G401 (cell line): ENCODE results near the gene C16orf54. TPM values are rescaled to one million over a fixed set of nuclear protein-coding genes. Genes with fewer than 3 reads are reported as not detected.
"Not testable (repeated sequence)": the region's sequence is repeated elsewhere in the genome, so short reads cannot be mapped to it uniquely, and the experiment has no call there.

Experiments used
- DNase-seq: peaks from one replicate; pipeline ENCODE4 v3.0.0-alpha.2; 2015; ENCODE audit warnings: low spot score
- in situ Hi-C: cut with HindIII; loops from 2 replicates; pipeline ENCODE4 v1.10.0; 2016; ENCODE audit warnings: low sequenced_read_pairs, mixed read lengths
- total RNA-seq: library from RNA; depleted of rRNA; stranded (reverse); fragments of >200 nt; shearing (Covaris generic); gene quantifications from 2 replicates; pipeline ENCODE4 v1.2.3, GENCODE V29; 2014

C16orf54 gene
- total RNA-seq, 1 experiment from 2014 or later: not detected

GRCh38 chr16:29719063-29719462, 26.7 kb downstream of the C16orf54 start:
- in situ Hi-C loops: no loop called here

GRCh38 chr16:29717113-29717512, 28.7 kb downstream of the C16orf54 start:
- no peak for DNase-seq
- in situ Hi-C loops: no loop called here

More at GRCh38 chr16:29719063-29719462, 26.7 kb downstream of the C16orf54 start:
- no peak for DNase-seq

GRCh38 chr16:29714972-29715371, 30.8 kb downstream of the C16orf54 start:
- in situ Hi-C loops: no loop called here
- DNase-seq: no peak

- no peak for DNase-seq
- in situ Hi-C loops: no loop called here
Observed at GRCh38 chr16:29714396-29714795, 31.4 kb downstream of the C16orf54 start.

DNA sequence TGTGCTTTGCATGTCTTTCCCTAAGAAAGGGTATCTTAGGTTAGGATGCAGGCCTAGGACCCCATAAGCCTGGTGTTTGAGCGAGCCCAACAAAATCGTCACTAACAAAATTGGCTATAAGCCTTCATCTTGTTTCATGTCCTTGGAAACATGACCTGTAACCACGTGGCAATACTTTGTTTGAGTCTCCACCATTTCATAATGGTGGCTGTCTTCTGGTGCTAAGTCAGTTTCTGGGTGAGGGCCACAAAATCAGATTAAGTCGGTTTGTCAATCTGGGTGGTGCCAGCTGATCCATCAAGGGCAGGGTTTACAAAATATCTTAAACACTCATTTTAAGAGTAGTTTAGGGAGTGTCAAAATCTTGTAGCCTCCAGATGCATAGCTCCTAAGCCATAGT, 33.0 kb downstream of the C16orf54 start:
- in situ Hi-C loops: no loop called here
- no peak for DNase-seq

DNA sequence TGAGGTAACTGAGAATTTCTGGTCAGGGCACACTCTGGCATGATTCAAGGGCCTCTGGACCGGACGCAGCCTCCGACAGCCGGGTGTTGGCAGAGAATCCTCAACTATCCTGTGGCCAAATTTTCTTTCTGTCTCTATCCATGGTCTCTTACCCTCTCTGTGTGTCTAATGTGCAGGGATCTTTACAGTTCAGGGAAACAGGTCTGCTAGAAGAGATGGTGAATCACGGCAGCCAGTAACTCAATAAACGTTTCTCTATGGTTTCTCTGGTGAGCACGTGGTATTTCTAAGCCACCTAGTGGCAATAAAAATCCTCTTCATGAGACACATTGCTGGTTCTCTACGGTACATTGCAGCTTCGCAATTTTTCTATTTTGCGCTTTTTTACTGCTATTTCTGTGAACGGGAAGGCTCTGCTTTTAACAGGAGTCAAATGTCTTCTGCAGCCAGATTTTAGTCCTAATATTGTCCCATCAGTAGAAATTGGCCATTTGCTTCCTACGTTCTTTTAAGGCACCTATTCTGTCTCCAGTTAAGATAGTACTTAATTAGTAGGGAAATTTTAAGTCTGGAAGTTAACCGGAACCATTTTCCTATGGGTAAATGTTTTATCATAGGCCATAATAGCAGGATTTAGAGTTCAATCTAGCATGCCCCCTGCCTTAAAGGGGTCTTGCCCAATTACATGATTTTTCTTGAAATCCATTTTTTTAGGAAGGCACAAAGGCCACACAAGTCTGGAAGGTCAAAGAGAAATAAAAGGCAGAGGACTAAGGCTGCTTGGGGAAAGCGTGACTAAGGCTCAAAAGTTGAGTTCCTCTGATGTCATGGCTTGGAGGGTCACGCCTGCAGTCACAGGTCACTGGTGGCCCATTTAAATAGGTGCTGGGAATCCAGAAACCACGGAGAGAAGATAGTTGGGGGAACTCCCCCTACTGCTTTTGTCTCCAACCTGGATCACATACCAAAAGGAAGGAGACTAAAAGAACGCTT, 35.3 kb downstream of the C16orf54 start:
- peak; percentile 81 for DNase-seq

DNA sequence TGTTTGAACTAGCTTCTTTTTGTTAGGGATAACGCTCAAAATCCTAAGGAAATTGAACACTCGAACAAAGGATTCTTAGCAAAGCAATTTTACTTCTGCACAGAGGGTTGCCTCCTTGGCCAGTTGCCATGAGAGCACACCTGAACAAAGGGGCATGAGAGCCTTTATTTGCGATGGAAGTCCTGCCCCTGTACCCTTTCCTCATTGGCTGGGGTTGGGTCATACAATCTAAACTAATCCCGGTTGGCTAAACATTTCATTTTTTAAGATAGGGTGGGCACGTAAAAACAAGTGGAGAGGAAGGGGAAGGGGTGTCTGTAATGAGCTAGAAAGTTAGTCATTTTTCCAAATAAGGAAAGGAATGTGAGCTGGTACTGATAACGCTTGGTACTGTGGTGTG, 36.1 kb downstream of the C16orf54 start:
- DNase-seq, in situ Hi-C loops: not testable (repeated sequence)

More for the DNA sequence above, 35.3 kb downstream of the C16orf54 start:
- in situ Hi-C loops: no loop called here

DNA sequence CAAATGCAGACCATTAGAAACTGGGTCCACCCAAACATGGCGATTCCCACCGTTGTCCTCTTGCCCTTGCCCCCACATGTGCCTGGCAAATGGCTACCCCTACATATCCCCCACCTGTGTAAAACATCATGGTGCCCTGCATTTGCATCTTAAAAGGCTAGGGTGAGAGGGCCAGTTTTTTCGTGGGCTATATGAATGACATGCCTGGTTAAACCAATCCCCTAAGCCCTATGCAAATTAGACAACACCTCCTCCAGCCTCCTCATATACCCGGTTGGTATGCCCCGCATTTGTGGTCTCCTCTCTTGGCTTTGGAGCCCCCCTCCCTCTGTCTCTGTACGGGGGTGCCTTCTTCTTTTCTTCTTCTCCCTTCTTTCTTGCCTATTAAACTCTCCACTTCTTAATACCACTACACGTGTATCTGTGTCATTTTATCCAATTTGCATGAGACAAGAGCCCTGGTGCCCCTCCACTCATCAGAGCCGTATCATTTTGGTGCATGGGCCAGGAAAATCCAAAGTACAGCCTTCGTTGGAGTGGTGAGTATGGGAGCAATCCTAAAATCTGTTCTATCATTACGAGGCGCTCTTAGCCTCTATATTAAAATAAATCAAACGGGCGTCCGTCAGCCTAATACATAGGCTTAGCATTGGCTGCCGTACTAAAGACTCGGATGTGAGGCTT, 36.7 kb downstream of the C16orf54 start:
- in situ Hi-C loops: no loop called here

DNA sequence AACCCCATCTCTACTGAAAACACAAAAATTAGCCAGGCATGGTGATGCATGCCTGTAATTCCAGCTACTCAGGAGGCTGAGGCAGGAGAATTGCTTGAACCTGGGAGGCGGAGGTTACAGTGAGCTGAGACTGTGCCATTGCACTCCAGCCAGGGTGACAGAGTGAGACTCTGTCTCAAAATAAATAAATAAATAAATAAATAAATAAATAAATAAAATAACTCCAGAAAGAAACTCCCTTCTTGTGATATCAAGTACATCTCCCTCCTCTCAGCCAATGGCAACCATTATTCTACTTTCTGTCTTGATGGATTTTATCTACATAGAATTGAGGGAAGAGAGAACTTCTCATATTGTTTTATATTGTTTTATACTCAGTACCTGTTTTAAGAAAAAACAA, 38.6 kb downstream of the C16orf54 start:
- in situ Hi-C loops, DNase-seq: not testable (repeated sequence)

More for the DNA sequence above, 36.7 kb downstream of the C16orf54 start:
- DNase-seq: no peak

GRCh38 chr16:29705030-29705429, 40.8 kb downstream of the C16orf54 start:
- no peak for DNase-seq
- in situ Hi-C loops: no loop called here

DNA sequence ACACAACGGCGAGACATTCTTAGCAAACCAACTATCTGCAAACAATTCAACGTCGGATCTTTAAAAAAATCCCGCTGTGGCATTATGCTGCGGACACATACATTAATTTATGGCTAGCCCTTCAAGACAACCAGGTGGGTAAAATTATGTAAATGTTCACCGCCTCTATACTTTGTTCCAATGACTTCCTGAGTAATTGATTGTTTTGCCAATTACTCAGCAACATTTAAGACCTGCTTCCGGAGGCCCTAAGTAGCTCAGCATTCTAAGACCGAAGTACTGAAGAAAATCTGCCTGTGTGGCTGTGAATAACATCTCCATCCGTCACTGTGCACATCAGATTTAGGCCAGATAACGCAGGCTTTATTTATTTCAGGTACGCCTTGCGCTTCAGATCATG, 43.5 kb downstream of the C16orf54 start:
- in situ Hi-C loops: no loop called here
- DNase-seq: no peak

DNA sequence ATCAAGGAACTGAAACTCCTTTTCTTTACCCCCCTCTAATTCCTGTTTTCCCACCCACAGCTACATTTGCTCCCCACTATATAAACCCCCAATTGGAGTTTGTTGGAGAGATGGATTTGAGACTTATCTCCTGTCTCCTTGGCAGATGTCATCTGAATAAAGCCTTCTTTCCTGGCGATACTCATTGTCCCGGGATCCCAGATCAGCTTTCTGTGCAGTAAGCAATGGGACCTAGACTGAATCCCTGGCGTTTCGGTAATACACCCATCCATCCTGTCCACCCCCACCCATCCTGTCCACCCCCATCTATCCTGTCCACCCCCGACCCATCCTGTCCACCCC, 44.6 kb downstream of the C16orf54 start:
- DNase-seq: no peak
- in situ Hi-C loops: no loop called here

DNA sequence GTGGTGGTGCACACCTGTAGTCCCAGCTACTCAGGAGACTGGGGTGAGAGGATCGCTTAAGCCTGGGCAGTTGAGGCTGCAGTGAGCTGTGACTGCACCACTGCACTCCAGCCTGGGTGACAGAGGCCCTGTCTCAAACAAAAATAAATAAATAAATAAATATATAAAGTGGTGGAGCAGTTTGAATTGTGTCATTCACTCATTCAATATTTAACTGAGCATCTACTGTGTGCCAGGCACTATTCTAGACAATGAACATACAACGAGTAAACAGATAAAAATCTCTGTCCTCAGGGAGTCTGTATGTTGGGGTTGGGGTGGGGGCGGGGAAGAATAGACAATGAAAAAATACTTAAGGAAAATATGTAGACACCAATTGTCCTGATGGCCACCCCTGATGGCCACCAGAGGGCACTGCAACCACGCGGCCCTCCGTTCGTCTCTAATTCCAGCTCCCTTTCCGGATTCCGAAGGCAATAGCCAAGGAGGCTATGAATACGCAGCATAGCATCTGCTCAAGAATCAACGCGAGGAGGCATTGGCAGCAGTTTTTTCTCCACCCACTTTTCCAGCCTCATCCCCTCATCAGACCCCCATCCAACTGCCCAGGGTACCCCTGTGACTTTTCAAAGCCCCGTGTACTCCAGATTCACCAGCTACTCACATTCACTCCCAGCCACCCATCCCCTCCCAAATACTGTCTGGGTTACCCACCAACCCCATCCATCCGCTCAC, 45.4 kb downstream of the C16orf54 start:
- in situ Hi-C loops: no loop called here
- DNase-seq: peak; percentile 75

- DNase-seq: no peak
- in situ Hi-C loops: no loop called here
Observed at GRCh38 chr16:29699324-29700219, 46.2 kb downstream of the C16orf54 start.

DNA sequence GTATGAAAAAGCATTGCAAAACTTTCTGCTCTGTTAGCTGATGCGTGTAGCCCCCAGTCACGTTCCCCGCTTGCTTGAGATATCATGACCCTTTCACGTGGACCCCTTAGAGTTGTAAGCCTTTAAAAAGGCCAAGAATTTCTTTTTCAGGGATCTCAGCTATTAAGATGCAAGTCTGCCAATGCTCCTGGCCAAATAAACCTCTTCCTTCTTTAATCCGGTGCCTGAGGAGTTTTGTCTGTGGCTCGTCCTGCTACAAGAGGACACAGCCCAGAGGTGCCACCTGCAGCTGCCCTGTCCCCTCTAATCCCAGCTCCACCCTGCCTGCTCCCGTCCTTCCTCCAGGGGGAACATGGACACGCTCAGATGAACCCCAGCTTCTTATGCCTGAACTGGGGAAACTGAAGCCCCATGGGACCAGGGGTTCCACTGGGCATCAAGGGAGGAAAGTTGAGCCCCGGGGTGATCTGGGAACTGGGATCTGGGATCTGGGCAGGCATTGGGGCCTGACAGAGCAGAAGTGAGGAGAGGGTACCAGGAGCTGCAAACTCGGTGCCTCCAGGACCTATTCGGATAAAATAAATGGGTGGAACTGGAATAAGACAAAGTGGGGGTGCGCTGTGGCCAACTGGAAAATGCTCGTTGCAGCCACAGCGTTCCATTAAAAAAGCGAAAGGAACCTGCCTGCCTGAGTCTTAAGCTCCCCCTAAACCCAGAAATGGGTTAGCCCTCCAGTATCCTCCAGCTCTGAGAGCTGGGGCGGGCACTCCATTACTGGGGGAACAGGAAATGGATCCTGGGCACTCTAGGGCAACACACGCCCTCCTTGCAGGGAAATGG, 47.1 kb downstream of the C16orf54 start:
- no peak for DNase-seq
- in situ Hi-C loops: no loop called here

- in situ Hi-C loops: no loop called here
- DNase-seq: no peak
Observed at GRCh38 chr16:29698042-29698441, 47.7 kb downstream of the C16orf54 start.

GRCh38 chr16:29697391-29697790, 48.4 kb downstream of the C16orf54 start:
- in situ Hi-C loops: no loop called here
- no peak for DNase-seq

DNA sequence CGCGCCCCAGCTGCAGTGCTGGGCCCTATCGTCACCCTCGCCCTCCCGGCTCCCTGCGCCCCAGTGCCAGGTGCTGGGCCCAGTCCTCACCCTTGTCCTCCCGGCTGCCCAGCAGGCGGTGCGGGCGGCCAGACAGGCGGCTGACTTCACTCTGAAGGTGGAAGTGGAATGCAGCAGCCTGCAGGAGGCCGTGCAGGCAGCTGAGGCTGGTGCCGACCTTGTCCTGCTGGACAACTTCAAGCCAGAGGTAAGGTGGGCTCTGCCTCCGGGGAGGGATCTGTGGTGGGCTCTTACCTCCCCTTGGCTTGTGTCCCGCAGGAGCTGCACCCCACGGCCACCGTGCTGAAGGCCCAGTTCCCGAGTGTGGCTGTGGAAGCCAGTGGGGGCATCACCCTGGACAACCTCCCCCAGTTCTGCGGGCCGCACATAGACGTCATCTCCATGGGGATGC, 48.9 kb downstream of the C16orf54 start:
- in situ Hi-C loops: no loop called here

More for the DNA sequence above, 48.9 kb downstream of the C16orf54 start:
- DNase-seq: no peak
